OCI-M2 (cell line): ENCODE measurements around the gene ZBTB16.

Experiments used
- DNase-seq: peaks from one replicate; lab custom pipeline; 2025; ENCODE audit not compliant: unreplicated experiment; lab: John Stamatoyannopoulos, UW

ZBTB16 gene

DNA sequence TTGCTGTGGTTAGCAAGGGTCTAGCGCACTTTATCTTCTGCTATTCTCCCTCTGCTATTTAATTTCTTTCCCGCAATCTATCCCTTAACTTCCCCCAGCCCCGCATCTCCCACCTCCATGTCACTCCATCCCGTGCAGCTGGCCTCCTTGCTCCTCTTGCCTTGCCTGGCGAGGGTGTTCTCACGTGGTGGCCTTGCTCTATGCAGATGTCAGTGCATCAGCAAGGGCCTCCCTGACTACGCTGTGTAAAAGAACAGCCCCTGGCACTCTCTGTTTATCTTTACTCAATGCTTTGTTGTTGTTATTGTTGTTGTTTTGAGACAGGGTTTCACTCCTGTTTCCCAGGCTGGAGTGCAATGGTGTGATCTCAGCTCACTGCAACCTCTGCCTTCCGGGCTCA is 122.2 kb downstream of the ZBTB16 start:
- no peak for DNase-seq

DNA sequence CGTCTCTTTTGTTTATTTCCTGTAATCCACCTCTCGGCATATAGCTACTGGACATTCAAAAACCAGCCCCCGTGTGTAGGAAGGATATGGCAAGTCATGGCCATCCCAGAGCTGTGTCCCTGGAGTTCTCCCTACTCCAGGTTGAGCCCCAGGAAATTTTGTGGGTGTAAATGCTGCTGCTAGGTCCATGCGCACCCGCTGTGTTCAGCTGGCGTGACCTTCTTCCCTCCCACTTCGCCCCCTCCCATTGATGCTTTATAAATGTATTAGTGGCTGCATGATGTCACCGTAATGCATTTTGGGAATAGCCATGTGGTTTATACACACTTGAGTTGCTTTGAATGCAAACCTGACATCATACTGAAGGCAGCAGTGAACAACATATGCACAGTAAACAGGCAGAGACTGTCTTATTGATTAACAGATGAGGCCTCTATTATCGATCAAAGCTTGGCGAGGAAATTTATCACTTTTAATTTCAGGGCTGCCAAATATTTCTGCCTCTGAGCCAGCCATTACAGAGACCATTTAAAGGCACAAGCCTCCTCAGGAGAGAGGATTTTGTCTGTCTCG is 123.0 kb downstream of the ZBTB16 start:
- no peak for DNase-seq

- DNase-seq, result no peak
These were observed 123.6 kb downstream of the ZBTB16 start for GRCh38 chr11:114183044-114183511.

- DNase-seq, result no peak
These were observed 125.9 kb downstream of the ZBTB16 start for GRCh38 chr11:114185436-114185835.

DNA sequence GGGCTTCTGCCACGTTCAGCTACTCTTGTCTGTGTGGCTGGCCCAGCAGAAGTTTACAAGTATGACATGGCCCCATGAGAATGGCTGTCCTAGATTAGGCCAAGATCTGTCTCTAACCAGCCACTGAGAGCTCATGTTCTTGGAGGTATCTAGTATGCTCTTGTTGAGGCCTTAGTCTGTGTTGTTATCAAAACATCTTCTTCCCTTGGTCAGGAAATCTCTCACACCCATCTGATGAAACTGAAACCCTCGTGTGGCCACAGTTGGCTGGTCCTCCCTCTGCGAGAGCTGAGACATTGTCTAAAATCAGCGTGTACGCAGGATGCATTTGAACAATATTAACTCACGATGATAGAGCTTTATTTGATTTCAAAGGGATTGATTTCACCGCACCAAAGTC is 127.7 kb downstream of the ZBTB16 start:
- no peak for DNase-seq

DNA sequence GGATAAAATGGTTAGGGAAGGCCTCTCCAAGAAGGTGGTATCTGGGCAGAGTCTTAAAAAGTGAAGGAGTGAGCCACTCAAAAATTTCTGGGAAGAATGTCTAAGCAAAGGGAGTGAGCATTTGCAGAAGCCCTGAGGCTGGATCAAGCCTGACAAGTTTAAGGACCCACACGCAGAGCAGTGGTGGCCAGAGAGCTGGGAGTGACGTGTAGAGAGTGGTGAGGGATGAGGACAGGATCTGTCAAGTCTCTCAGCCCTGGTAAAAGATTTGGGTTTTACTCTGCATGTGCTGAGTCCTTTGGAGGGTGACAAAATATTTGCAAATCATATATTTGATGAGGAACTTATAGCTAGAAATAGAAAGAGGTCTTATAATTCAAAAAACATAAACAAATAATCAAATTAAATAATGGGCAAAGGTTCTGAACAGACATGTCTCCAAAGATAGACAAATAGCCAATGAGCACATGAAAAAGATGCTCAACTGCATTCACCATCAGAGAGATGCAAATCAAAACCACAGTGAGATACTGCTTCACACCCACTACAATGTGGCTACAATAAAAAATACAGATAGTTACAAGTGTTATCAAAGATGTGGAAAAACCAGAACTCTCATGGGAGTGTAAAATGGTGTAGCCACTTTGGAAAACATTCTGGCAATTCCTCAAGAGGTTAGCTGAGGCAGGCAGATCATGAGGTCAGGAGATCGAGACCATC is 129.5 kb downstream of the ZBTB16 start:
- no peak for DNase-seq

- no peak for DNase-seq
These were observed 131.1 kb downstream of the ZBTB16 start for GRCh38 chr11:114190630-114191029.

DNA sequence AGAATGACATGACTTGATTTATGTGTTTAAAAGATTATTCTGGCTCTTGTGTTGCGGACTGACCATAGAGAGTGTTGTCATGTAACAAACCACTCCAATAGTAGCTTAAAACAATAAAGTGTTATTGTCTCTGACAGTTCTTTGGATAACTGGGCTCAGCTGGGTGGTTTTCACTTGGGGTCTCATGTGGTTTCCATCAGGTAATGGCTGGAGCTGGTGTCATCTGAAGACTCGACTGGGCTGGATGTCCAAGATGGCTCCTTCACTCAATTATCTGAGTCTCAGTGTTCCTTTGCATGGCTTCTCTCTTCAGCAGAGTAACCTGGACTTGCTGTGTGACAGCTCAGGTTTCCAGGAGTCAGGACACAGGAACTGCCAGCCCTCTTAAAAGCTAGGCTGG is 132.4 kb downstream of the ZBTB16 start:
- DNase-seq, result no peak

GRCh38 chr11:114192841-114193389 is 133.4 kb downstream of the ZBTB16 start:
- DNase-seq, result no peak

DNA sequence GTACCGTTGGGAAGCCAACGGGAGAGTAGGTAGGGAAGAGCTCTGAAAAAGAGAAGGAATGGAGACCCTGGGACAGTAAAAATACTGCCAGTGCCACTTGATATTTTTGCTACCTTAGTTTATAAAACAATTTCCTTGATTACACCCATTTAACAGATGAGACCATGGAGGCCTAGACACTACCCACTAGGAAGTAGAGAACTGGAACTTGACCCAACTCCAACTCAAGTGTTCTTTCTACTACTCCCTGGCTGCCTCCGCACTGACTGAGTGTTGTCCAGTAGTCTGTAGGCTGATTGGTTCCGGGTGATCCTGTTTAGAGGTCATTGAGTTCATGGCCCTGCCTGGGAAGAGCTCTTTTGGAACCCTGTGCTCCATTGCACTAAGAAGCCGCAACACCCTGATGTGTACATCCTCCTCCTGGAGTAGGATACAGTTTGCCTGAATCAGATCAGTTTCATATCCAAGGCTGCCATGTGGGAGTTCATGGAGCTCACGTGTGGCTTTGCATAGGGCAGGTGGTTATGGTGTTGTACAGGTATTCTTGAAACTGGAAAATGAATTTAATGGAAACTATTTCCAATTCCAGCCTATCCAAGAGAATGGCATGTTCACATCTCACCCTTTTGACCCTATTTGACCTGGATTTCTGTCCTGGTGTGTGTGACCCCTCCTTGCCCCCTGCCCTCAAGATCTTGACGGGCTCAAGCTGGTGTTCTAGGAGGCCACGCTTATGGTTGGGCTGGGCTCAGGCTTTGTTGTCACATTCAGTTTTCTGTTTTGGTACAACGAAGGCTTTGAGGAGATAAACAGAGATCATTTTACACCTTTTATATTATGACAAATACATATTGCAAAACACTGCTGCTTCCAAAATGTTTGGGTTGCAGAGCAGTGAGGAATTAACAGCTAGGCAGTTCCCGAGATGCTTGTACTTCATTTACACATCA is 134.5 kb downstream of the ZBTB16 start:
- DNase-seq, result no peak

- no peak for DNase-seq
These were observed 135.2 kb downstream of the ZBTB16 start for GRCh38 chr11:114194702-114195101.

- no peak for DNase-seq
These were observed 135.6 kb downstream of the ZBTB16 start for GRCh38 chr11:114195151-114195550.

- DNase-seq, result no peak
These were observed 136.6 kb downstream of the ZBTB16 start for GRCh38 chr11:114195981-114196731.

GRCh38 chr11:114196997-114197703 is 137.6 kb downstream of the ZBTB16 start:
- no peak for DNase-seq

- no peak for DNase-seq
These were observed 138.4 kb downstream of the ZBTB16 start for GRCh38 chr11:114197799-114198500.

DNA sequence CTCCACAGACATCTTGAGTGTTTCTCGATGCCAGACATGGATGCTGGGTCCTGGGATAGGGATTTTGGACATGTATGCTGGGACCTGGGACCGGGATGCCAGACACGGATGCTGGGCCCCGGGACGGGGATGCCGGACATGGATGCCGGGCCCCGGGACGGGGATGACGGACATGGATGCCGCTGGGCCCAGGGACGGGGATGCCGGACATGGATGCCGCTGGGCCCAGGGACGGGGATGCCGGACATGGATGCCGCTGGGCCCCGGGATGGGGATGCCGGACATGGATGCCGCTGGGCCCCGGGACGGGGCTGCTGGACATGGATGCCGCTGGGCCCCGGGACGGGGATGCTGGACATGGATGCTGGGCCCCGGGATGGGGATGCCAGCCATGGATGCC is 139.5 kb downstream of the ZBTB16 start:
- no peak for DNase-seq

DNA sequence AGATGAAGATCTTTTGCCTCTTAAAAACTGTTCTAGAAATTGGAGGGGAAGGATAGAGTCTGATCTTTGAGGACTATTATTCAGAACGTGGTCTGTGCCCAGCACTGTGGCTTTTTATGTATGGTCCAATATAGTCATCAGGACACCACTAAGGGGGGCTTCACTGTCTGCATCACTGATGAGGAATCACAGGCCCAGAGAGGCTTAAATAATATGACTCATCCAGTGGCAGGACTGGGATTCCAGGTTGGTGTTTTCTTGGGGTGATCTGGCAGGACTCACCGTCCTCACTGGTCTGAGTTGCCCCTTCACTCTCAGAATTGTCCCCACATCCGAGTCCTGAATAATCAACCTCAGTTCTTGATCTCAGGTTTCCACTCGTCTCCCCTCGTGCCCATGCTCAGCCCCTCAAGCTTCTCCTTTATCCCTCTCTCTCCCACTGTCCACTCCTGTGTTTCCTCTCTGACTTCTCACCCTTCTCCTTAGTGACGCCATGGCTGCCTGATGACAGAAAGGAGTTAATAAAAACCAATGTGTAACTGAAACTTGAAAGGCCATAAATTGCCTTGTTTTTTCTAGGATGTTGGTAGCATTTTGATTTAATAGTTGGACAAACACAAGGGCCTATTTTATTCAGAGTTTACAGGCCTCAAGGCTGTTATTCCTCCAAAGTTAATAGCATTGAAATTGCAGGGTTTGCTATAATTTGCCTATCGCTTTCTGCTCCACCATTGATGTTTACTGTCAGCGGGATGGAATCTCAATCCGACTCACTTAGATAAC is 141.0 kb downstream of the ZBTB16 start:
- no peak for DNase-seq

- DNase-seq, result no peak
These were observed 141.7 kb downstream of the ZBTB16 start for GRCh38 chr11:114201219-114201618.
